Bronchial epithelial cell (primary cell): ENCODE data around the gene NAT8L. TPM values are rescaled to one million over a fixed set of nuclear protein-coding genes. Genes with fewer than 3 reads are reported as not detected.
"Not testable (repeated sequence)": the region's sequence is repeated elsewhere in the genome, so short reads cannot be mapped to it uniquely, and the experiment has no call there.

Experiments used
- DNase-seq: peaks from one replicate; pipeline ENCODE4 v3.0.0-alpha.2; 2010; ENCODE audit warnings: low read depth
- FAIRE-seq: peaks from 2 replicates; lab custom pipeline; 2011; peaks lifted over from hg19 to GRCh38; lab: Jason Lieb, UNC
- H3K27me3 ChIP-seq: 2 replicates; pipeline ENCODE4 v1.5.1; 2011; ENCODE audit warnings: low read length; ENCODE audit not compliant: control insufficient read depth, insufficient read depth
- H3K36me3 ChIP-seq: 2 replicates; pipeline ENCODE4 v1.5.1; 2011; ENCODE audit warnings: low read length; ENCODE audit not compliant: control insufficient read depth, insufficient read depth
- H3K4me3 ChIP-seq: 2 replicates; pipeline ENCODE4 v1.5.1; 2011; ENCODE audit warnings: mild to moderate bottlenecking, low read depth, low read length, control low read depth
- total RNA-seq: library from RNA; depleted of rRNA; stranded (reverse); fragments of >200 nt; gene quantifications from 2 replicates; pipeline ENCODE4 v1.2.1, GENCODE V29; 2014
- TF ChIP-seq, protein P1 (sequence below): IDR thresholded peaks from 2 replicates; pipeline ENCODE4 v1.5.1; 2011; ENCODE audit warnings: mild to moderate bottlenecking, moderate library complexity, low read length, control low read depth, inconsistent platforms; ENCODE audit not compliant: insufficient read depth, severe bottlenecking

The NAT8L gene
- total RNA-seq, 1 donor from 2014 or later: not detected

DNA sequence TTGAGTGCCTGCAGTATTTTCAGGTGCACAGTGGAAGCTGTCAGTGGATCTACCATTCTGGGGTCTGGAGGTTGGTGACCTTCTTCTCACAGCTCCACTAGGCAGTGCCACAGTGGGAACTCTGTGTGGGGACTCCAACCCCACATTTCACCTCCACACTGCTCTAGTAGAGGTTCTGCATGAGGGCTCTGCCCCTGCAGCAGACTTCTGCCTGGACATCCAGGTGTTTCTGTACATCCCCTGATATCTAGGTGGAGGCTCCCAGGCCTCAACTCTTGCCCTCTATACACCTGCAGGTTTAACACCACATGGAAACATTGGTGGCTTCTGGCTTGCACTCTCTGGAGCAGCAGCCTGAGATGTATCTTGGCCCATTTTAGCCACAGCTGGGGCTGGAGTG is 33.3 kb upstream of the NAT8L start:
- TF ChIP-seq, protein P1, sequence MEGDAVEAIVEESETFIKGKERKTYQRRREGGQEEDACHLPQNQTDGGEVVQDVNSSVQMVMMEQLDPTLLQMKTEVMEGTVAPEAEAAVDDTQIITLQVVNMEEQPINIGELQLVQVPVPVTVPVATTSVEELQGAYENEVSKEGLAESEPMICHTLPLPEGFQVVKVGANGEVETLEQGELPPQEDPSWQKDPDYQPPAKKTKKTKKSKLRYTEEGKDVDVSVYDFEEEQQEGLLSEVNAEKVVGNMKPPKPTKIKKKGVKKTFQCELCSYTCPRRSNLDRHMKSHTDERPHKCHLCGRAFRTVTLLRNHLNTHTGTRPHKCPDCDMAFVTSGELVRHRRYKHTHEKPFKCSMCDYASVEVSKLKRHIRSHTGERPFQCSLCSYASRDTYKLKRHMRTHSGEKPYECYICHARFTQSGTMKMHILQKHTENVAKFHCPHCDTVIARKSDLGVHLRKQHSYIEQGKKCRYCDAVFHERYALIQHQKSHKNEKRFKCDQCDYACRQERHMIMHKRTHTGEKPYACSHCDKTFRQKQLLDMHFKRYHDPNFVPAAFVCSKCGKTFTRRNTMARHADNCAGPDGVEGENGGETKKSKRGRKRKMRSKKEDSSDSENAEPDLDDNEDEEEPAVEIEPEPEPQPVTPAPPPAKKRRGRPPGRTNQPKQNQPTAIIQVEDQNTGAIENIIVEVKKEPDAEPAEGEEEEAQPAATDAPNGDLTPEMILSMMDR: no peak
- peak; percentile 32 for FAIRE-seq

DNA sequence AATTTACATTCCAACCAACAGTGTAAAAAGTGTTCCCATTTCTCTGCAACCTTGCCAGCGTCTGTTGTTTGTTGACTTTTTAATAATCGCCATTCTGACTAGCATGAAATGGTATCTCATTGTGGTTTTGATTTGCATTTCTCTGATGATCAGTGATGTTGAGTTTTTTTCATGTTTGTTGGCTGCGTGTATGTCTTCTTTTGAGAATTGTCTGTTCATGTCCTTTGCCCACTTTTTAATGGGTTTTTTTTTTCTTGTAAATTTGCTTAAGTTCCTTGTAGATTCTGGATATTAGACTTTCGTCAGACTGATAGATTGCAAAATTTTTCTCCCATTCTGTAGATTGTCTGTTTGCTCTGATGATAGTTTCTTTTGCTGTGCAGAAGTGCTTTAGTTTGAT is 32.0 kb upstream of the NAT8L start:
- not testable (repeated sequence) for FAIRE-seq, DNase-seq, H3K36me3 ChIP-seq, H3K27me3 ChIP-seq, H3K4me3 ChIP-seq

More for the DNA sequence above, 33.3 kb upstream of the NAT8L start:
- no peak for DNase-seq
- Histone ChIP-seq H3K4me3 (no peak overlapping the region), H3K27me3 (peaks cover 5% of the 10 kb centered on the region), H3K36me3 (no peaks in the 10 kb centered on the region)

- DNase-seq, H3K36me3 ChIP-seq, FAIRE-seq, H3K27me3 ChIP-seq, H3K4me3 ChIP-seq: not testable (repeated sequence)
These were observed 28.0 kb upstream of the NAT8L start for GRCh38 chr4:2031161-2031560.

GRCh38 chr4:2036327-2036726 is 22.8 kb upstream of the NAT8L start:
- DNase-seq: no peak
- Histone ChIP-seq H3K4me3 (no peak overlapping the region), H3K36me3 (no peaks in the 10 kb centered on the region), H3K27me3 (peaks cover 7% of the 10 kb centered on the region)
- FAIRE-seq: no peak
- TF ChIP-seq, protein P1: no peak

- TF ChIP-seq, protein P1: no peak
- no peak overlapping the region for H3K4me3 ChIP-seq
- no peak for DNase-seq
- no peak for FAIRE-seq
- no peaks in the 10 kb centered on the region for H3K36me3 ChIP-seq
- peaks cover 12% of the 10 kb centered on the region for H3K27me3 ChIP-seq
These were observed 22.3 kb upstream of the NAT8L start for GRCh38 chr4:2036866-2037265.

DNA sequence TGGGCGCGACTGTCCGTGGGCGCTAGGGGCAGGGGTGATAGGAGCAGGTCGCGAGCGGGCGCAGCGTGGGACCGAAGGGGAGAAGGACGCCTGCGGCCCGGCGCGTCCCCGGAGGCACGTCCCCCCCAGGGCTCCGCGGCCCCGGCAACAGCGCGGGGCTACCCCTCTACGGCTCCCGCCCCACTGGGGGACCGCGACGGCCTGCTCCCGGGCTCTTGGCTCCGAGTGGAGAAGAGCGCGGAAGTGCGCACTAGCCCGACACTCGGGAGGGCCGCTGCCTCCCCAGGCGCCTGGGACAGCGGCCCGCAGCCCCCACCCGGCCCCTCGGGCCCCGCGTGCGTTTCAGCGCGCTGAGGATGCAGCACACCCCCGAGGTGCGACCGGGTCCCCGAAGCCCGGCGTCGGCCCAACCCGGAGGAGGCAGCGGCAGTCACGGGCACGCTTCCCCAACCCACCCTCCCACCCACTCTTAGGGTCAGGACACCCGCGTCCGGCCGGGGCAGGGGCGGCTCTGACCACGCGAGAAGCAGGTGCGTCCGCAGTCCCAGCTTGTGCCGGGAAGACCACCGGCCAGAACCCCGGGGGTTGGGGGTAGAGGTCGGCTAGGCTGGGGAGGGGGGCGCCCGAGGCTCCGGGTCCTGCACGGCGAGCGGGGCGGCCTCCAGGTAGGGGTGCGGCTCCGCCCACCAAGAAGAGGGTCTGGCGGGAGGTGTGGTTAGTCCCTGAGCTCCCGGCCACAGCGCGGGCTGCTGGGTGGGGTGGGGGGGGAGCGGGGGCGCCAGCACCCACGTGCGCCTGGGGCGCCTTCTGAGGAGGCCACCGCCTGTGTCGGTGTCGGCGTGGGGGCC is 18.5 kb upstream of the NAT8L start:
- Histone ChIP-seq H3K36me3 (no peaks in the 10 kb centered on the region), H3K27me3 (peaks cover 8% of the 10 kb centered on the region), H3K4me3 (no peak overlapping the region)
- TF ChIP-seq, protein P1: no peak
- FAIRE-seq (no peak), DNase-seq (no peak)
